GM13977 (cell line): ENCODE measurements around the gene NTN5.

Source experiments
- DNase-seq: peaks from one replicate; pipeline ENCODE4 v3.0.0; 2012; ENCODE audit warnings: low spot score
- CTCF ChIP-seq: IDR thresholded peaks from 2 replicates; pipeline ENCODE4 v1.5.1; 2012; ENCODE audit warnings: mild to moderate bottlenecking, control low read depth; ENCODE audit not compliant: insufficient read depth; ENCODE audit errors: extremely low read depth, missing control alignments
- in situ Hi-C: fragments of 300-500 bp; cut with MboI; formaldehyde crosslinking; loops from one replicate; pipeline ENCODE4 v1.12.0; 2022; ENCODE audit warnings: low sequenced_read_pairs, low pct_unique_long_range_greater_than_20kb, mixed read lengths, inconsistent platforms; ENCODE audit not compliant: unreplicated experiment

Gene NTN5

GRCh38 chr19:48627201-48627864 is 45.5 kb downstream of the NTN5 start:
- in situ Hi-C loops: loop anchor here (25.0 kb wide), 1 partner anchor 335 kb away; the partner anchor contains the start of genes BAX and FTL
- no peak for DNase-seq
- TF ChIP-seq CTCF: no peak

- DNase-seq: no peak
- no peak for TF ChIP-seq CTCF
- in situ Hi-C loops: loop anchor here (25.0 kb wide), 1 partner anchor 336 kb away; the partner anchor contains the start of genes BAX and FTL
Measured at GRCh38 chr19:48625891-48626327, 46.9 kb downstream of the NTN5 start.

- no peak for DNase-seq
- in situ Hi-C loops: loop anchor here (25.0 kb wide), 1 partner anchor 337 kb away; the partner anchor contains the start of genes BAX and FTL
- no peak for TF ChIP-seq CTCF
Measured at GRCh38 chr19:48624791-48625723, 47.8 kb downstream of the NTN5 start.

- peak; percentile 96 for DNase-seq
Measured at GRCh38 chr19:48624067-48624594, 48.7 kb downstream of the NTN5 start.

GRCh38 chr19:48623556-48624066 is 49.2 kb downstream of the NTN5 start:
- TF ChIP-seq CTCF: no peak
- in situ Hi-C loops: no loop called here
- DNase-seq: no peak

More at GRCh38 chr19:48624067-48624594, 48.7 kb downstream of the NTN5 start:
- in situ Hi-C loops: no loop called here
- TF ChIP-seq CTCF: no peak
